SU-DHL-6 (cell line): ENCODE measurements around the gene LIME1.

Experiments
- H2AFZ ChIP-seq: fragments of 200-600 bp; sonication (generic); 2 replicates; pipeline ENCODE4 v1.6.1; 2014; ENCODE audit warnings: low read depth, mild to moderate bottlenecking, moderate library complexity, mixed read lengths, antibody characterized with exemption, low read length; ENCODE audit not compliant: severe bottlenecking
- H3F3A ChIP-seq: fragments of 200-600 bp; shearing (Covaris generic); 2 replicates; pipeline ENCODE4 v1.6.0; 2016; ENCODE audit warnings: antibody characterized with exemption, mild to moderate bottlenecking; ENCODE audit not compliant: insufficient read depth
- H3K27ac ChIP-seq: fragments of 200-600 bp; sonication (generic); 2 replicates; pipeline ENCODE4 v1.5.1; 2016; ENCODE audit warnings: low read depth, mild to moderate bottlenecking, low read length, moderate library complexity, mixed read lengths
- H3K27me3 ChIP-seq: fragments of 200-600 bp; sonication (generic), shearing (Covaris generic); 2 replicates; pipeline ENCODE4 v1.6.0; 2014; ENCODE audit warnings: mild to moderate bottlenecking, low read length
- H3K36me3 ChIP-seq: fragments of 200-600 bp; sonication (generic); 2 replicates; pipeline ENCODE4 v1.6.1; 2014; ENCODE audit warnings: mild to moderate bottlenecking, low read length, mixed read lengths
- H3K4me2 ChIP-seq: fragments of 300-600, 200-600 bp; shearing (Covaris generic), sonication (generic); 2 replicates; pipeline ENCODE4 v1.6.0; 2014; ENCODE audit warnings: low read length, low read depth, mild to moderate bottlenecking; ENCODE audit not compliant: poor library complexity, severe bottlenecking
- H3K4me3 ChIP-seq: fragments of 200-600 bp; sonication (generic); 2 replicates; pipeline ENCODE4 v1.5.1; 2014; ENCODE audit warnings: antibody characterized with exemption, low read length, mild to moderate bottlenecking, mixed read lengths; ENCODE audit not compliant: insufficient read depth, poor library complexity, severe bottlenecking
- H3K79me2 ChIP-seq: fragments of 200-600 bp; sonication (generic); 2 replicates; pipeline ENCODE4 v1.6.1; 2014; ENCODE audit warnings: mild to moderate bottlenecking, low read length, moderate library complexity; ENCODE audit not compliant: insufficient read depth
- H3K9ac ChIP-seq: fragments of 200-600 bp; sonication (generic); 2 replicates; pipeline ENCODE4 v1.7.0; 2014; ENCODE audit warnings: mild to moderate bottlenecking, low read length
- H3K9me2 ChIP-seq: fragments of 200-600 bp; sonication (generic); replicated peaks from 2 replicates; pipeline ENCODE4 v1.6.1; 2014; ENCODE audit warnings: low read length; ENCODE audit not compliant: insufficient read depth
- H3K9me3 ChIP-seq: fragments of 200-600 bp; sonication (generic); 2 replicates; pipeline ENCODE4 v1.6.1; 2014; ENCODE audit warnings: low read length, mixed read lengths; ENCODE audit not compliant: insufficient read depth
- H4K20me1 ChIP-seq: fragments of 200-600 bp; sonication (generic); 2 replicates; pipeline ENCODE4 v1.6.1; 2014; ENCODE audit warnings: low read depth, mild to moderate bottlenecking, antibody characterized with exemption, low read length, moderate library complexity, mixed read lengths
- CTCF ChIP-seq: fragments of 200-600 bp; sonication (generic); IDR thresholded peaks from one replicate; pipeline ENCODE4 v1.5.1; 2017; ENCODE audit warnings: antibody characterized with exemption, mild to moderate bottlenecking, low read length, moderate library complexity; ENCODE audit not compliant: insufficient read depth, poor library complexity, severe bottlenecking
- EZH2phosphoT487 ChIP-seq: fragments of 200-600 bp; sonication (generic), shearing (Covaris generic); conservative IDR thresholded peaks from 2 replicates; pipeline ENCODE4 v1.6.1; 2018; ENCODE audit warnings: mild to moderate bottlenecking, antibody characterized with exemption, low read length, moderate library complexity, mixed read lengths

Gene LIME1

GRCh38 chr20:63707558-63708300 is 28.7 kb upstream of the LIME1 start, which contains the start of the genes ARFRP1 and ZGPAT:
Gene ARFRP1, minus strand, starts transcription at chr20:63707976. Its CDS starts 885 bp downstream, at chr20:63707091.
Gene ZGPAT, plus strand, starts transcription at chr20:63708039. Its CDS starts 542 bp downstream, at chr20:63708581.
- Histone ChIP-seq H3K9me2 (no peaks in the 10 kb centered on the region), H3K9ac (peak within 1 kb of the TSS; percentile 89), H3K36me3 (peaks cover 15% of the 10 kb centered on the region), H4K20me1 (0 out of 2 replicates have a peak, but pooled peaks cover 4% of the 10 kb centered on the region), H3K27ac (peak within 1 kb of the TSS; percentile 38), H3F3A (0 out of 2 replicates have a peak, but pooled peaks cover 4% of the 10 kb centered on the region), H3K9me3 (no peaks in the 10 kb centered on the region), H3K4me2 (peak within 1 kb of the TSS; percentile 68), H3K27me3 (no peaks in the 10 kb centered on the region), H2AFZ (peak within 1 kb of the TSS; percentile 34), H3K79me2 (peaks cover 56% of the 10 kb centered on the region), H3K4me3 (peak within 1 kb of the TSS; percentile 79)
- TF ChIP-seq EZH2phosphoT487 (no peak), CTCF (no peak)

DNA sequence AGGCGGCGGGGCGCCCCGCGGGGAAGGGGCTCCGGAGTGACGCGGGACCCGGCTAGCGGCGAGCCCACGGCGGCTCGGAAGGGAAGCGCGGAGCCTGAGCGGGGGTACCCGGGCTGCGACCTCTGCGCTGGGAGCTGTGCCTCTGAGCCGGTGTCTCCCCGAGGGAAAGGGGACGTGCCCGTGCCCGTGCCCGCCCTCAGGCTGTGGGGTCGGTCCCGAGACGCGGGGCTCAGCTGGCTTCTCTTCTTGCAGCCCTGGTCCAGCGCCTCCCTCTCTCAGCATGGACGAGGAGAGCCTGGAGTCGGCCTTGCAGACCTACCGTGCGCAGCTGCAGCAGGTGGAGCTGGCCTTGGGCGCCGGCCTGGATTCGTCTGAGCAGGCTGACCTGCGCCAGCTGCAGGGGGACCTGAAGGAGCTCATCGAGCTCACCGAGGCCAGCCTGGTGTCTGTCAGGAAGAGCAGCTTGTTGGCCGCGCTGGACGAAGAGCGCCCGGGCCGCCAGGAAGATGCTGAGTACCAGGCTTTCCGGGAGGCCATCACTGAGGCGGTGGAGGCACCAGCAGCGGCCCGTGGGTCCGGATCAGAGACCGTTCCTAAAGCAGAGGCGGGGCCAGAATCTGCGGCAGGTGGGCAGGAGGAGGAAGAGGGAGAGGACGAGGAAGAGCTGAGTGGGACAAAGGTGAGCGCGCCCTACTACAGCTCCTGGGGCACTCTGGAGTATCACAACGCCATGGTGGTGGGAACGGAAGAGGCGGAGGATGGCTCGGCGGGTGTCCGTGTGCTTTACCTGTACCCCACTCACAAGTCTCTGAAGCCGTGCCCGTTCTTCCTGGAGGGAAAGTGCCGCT is 27.9 kb upstream of the LIME1 start:
- H3K36me3 ChIP-seq, result peaks cover 15% of the 10 kb centered on the region
- 0 out of 2 replicates have a peak, but pooled peaks cover 4% of the 10 kb centered on the region for H4K20me1 ChIP-seq
- H3K4me3 ChIP-seq, result peak overlapping the region; percentile 79
- H3K27ac ChIP-seq, result peak overlapping the region; percentile 38
- peak overlapping the region; percentile 89 for H3K9ac ChIP-seq
- H3F3A ChIP-seq, result 0 out of 2 replicates have a peak, but pooled peaks cover 4% of the 10 kb centered on the region
- H3K9me3 ChIP-seq, result no peaks in the 10 kb centered on the region
- TF ChIP-seq EZH2phosphoT487 (no peak), CTCF (no peak)
- no peak overlapping the region for H2AFZ ChIP-seq
- H3K27me3 ChIP-seq, result no peaks in the 10 kb centered on the region
- peak overlapping the region; percentile 68 for H3K4me2 ChIP-seq
- H3K79me2 ChIP-seq, result peaks cover 60% of the 10 kb centered on the region
- no peaks in the 10 kb centered on the region for H3K9me2 ChIP-seq

- Histone ChIP-seq H3K27ac (no peak overlapping the region), H3K4me3 (no peak overlapping the region), H3K9me3 (no peaks in the 10 kb centered on the region), H3K4me2 (peak overlapping the region; percentile 68), H3K27me3 (no peaks in the 10 kb centered on the region), H2AFZ (no peak overlapping the region), H4K20me1 (0 out of 2 replicates have a peak, but pooled peaks cover 4% of the 10 kb centered on the region), H3K36me3 (peaks cover 15% of the 10 kb centered on the region), H3K79me2 (peaks cover 65% of the 10 kb centered on the region), H3F3A (0 out of 2 replicates have a peak, but pooled peaks cover 4% of the 10 kb centered on the region), H3K9ac (no peak overlapping the region), H3K9me2 (no peaks in the 10 kb centered on the region)
- TF ChIP-seq CTCF (no peak), EZH2phosphoT487 (no peak)
Observed at GRCh38 chr20:63709149-63709527, 27.3 kb upstream of the LIME1 start.
